ENCODE results near the gene LYZ.

DNA sequence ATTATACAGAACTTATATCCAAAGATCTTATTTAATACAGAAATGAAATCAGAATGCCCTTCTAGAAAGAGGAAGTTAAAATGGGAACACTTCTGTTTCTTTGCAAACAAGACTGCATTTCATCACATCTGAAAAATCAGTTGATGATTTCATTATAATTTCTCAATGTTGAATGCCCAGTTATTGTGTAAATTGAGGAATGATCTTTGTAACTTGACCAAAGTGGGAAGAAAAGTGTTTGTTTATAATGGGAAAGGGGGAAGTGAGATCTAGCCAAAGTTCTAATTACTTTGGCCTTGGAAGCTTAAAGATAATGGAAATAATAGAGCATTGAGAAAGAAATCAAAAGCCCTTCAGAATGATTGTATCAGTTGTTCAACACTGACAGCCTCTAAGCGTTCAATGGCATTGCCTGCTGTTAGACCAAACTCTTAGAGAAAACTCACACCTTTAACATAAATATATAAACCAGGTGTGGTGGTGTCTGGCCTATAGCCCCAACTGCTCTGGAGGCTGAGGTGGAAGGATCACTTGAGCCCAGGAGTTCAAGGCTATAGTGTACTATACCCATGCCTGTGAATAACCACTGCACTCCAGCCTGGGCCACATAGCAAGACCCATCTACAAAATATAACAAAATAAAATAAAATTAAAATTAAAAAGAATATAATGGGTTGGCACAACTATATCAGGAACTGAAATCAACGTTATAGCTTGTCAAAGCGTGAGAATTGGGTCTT is 9.9 kb upstream of the LYZ start:
- TF ChIP-seq, protein P1, sequence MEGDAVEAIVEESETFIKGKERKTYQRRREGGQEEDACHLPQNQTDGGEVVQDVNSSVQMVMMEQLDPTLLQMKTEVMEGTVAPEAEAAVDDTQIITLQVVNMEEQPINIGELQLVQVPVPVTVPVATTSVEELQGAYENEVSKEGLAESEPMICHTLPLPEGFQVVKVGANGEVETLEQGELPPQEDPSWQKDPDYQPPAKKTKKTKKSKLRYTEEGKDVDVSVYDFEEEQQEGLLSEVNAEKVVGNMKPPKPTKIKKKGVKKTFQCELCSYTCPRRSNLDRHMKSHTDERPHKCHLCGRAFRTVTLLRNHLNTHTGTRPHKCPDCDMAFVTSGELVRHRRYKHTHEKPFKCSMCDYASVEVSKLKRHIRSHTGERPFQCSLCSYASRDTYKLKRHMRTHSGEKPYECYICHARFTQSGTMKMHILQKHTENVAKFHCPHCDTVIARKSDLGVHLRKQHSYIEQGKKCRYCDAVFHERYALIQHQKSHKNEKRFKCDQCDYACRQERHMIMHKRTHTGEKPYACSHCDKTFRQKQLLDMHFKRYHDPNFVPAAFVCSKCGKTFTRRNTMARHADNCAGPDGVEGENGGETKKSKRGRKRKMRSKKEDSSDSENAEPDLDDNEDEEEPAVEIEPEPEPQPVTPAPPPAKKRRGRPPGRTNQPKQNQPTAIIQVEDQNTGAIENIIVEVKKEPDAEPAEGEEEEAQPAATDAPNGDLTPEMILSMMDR (IDR thresholded peaks at IDR 0.05), result no peak
- TF ChIP-seq POLR2A (IDR thresholded peaks at IDR 0.05), result no peak

All from esophagus squamous epithelium (tissue), 4 donors.